ENCODE measurements around the gene GGCT.

The GGCT gene

GRCh38 chr7:30464231-30464671 lies 40.4 kb downstream of the GGCT start:
- peak in 1 of 2 experiments; percentile 60 for DNase-seq (ENCODE audit: low read depth in 1 of 2, low spot score in 1 of 2)
- Histone ChIP-seq H3K27ac (replicated peaks) (peak overlapping the region; percentile 71), H3K4me3 (replicated peaks; ENCODE audit: insufficient read depth, low read length) (no peak overlapping the region), H3K27me3 (ENCODE audit: insufficient read depth, poor library complexity, severe bottlenecking) (no peaks in the 10 kb centered on the region)
- peak; percentile 38; the same call in 1 of the 2 replicates for TF ChIP-seq POLR2AphosphoS5 (IDR thresholded peaks at IDR 0.05; ENCODE audit: low read depth)
- TF ChIP-seq CTCF (IDR thresholded peaks at IDR 0.05; ENCODE audit: insufficient read depth, low read length): no peak
- TF ChIP-seq GABPA (IDR thresholded peaks at IDR 0.05; ENCODE audit: low read depth): no peak
- TF ChIP-seq, protein P1, sequence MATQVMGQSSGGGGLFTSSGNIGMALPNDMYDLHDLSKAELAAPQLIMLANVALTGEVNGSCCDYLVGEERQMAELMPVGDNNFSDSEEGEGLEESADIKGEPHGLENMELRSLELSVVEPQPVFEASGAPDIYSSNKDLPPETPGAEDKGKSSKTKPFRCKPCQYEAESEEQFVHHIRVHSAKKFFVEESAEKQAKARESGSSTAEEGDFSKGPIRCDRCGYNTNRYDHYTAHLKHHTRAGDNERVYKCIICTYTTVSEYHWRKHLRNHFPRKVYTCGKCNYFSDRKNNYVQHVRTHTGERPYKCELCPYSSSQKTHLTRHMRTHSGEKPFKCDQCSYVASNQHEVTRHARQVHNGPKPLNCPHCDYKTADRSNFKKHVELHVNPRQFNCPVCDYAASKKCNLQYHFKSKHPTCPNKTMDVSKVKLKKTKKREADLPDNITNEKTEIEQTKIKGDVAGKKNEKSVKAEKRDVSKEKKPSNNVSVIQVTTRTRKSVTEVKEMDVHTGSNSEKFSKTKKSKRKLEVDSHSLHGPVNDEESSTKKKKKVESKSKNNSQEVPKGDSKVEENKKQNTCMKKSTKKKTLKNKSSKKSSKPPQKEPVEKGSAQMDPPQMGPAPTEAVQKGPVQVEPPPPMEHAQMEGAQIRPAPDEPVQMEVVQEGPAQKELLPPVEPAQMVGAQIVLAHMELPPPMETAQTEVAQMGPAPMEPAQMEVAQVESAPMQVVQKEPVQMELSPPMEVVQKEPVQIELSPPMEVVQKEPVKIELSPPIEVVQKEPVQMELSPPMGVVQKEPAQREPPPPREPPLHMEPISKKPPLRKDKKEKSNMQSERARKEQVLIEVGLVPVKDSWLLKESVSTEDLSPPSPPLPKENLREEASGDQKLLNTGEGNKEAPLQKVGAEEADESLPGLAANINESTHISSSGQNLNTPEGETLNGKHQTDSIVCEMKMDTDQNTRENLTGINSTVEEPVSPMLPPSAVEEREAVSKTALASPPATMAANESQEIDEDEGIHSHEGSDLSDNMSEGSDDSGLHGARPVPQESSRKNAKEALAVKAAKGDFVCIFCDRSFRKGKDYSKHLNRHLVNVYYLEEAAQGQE (IDR thresholded peaks at IDR 0.05; ENCODE audit: insufficient replicate concordance, low read depth): no peak
- TF ChIP-seq SPI1 (IDR thresholded peaks at IDR 0.05; ENCODE audit: borderline replicate concordance, low read depth): peak; percentile 87

DNA sequence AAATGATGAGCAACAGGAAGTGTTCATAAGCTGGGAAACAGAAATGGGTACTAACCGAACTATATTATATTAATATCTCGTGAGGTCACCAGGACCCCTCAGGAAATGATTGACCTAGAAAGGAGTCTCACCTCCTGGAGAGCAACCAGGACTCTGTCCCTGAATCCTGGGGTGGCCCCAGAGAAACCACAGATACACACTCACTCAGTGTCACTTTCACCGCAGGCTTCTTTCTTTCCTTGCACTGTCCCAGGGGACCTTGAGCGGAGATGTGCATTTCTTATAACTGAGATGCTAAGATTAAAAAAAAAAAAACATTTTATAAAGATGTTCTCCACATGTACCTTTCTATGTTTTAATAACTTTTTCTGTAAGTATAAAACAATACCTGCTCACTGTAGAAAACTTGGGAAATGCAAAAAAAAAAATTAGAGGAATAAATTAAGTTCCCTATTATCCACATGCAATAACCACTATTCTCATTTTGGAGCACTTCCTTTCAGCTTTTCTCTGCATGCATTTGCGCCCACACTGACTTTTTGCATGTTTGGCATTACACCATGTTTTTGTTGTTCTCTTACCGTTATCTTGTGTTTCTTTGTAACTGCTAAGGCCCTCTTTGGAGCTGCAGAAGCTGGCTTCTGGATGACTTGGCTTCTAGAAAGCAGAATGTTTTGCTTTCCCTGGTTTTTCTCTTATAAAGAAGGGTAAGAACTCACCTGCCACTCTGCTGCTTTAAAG lies 41.1 kb downstream of the GGCT start:
- Histone ChIP-seq H3K27ac (replicated peaks) (peak overlapping the region; percentile 71), H3K27me3 (ENCODE audit: insufficient read depth, poor library complexity, severe bottlenecking) (no peaks in the 10 kb centered on the region), H3K4me3 (replicated peaks; ENCODE audit: insufficient read depth, low read length) (no peak overlapping the region)
- TF ChIP-seq, protein P1 (IDR thresholded peaks at IDR 0.05; ENCODE audit: insufficient replicate concordance, low read depth): no peak
- TF ChIP-seq CTCF (IDR thresholded peaks at IDR 0.05; ENCODE audit: insufficient read depth, low read length) (no peak), SPI1 (IDR thresholded peaks at IDR 0.05; ENCODE audit: borderline replicate concordance, low read depth) (peak; percentile 49; the same call in 1 of the 2 replicates)
- peak in 1 of 2 experiments; percentile 34 for DNase-seq (ENCODE audit: low read depth in 1 of 2, low spot score in 1 of 2)

DNA sequence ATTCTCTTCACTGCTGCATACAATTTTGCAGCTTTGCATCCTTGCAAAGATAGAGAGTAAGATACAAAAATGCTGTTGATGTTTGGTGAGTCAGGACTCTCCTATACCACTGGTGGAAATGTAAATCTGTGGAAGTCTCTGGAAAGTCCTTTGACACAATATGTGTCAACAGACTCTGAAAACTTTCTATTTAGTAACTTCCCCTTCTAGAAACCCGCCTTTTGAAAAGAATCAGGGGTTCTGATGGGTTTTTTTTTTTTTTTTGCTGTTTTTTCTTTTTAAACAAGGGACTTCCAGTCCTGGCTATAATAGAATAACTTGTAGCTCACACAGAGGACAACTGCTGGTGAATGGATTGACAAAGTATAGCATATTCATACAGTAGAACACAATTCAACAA lies 42.5 kb downstream of the GGCT start:
- Histone ChIP-seq H3K27ac (replicated peaks) (no peak overlapping the region), H3K27me3 (ENCODE audit: insufficient read depth, poor library complexity, severe bottlenecking) (no peaks in the 10 kb centered on the region), H3K4me3 (replicated peaks; ENCODE audit: insufficient read depth, low read length) (no peak overlapping the region)
- DNase-seq (ENCODE audit: low read depth in 1 of 2, low spot score in 1 of 2): no peak
- TF ChIP-seq SPI1 (IDR thresholded peaks at IDR 0.05; ENCODE audit: borderline replicate concordance, low read depth): no peak

DNA sequence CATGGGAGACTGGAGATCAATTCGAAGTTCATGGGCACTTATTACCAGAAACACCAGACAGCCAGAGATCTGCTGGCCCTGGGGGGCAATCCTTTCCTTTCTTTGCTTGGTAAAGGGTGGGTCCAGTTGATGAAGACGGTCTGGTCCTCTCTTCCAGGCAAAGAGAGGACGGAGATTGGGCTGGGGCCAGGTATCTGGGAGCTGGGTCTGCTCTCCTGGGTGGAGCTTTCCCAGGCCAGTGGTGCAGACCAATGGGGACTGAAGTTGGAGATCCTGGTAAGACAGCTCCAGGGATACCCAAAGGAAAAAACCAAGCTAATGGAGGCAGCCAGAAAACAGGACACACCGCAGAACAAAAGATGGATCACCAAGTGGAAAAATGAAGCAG lies 44.4 kb downstream of the GGCT start:
- no peak overlapping the region for H3K4me3 ChIP-seq (replicated peaks; ENCODE audit: insufficient read depth, low read length)

More for the DNA sequence above, 44.4 kb downstream of the GGCT start:
- TF ChIP-seq CTCF (IDR thresholded peaks at IDR 0.05; ENCODE audit: insufficient read depth, low read length) (no peak), GABPA (IDR thresholded peaks at IDR 0.05; ENCODE audit: low read depth) (no peak), POLR2AphosphoS5 (IDR thresholded peaks at IDR 0.05; ENCODE audit: low read depth) (no peak), SPI1 (IDR thresholded peaks at IDR 0.05; ENCODE audit: borderline replicate concordance, low read depth) (no peak)
- TF ChIP-seq, protein P1 (IDR thresholded peaks at IDR 0.05; ENCODE audit: insufficient replicate concordance, low read depth): no peak
- no peak overlapping the region; the same call in 1 of the 2 replicates for H3K27ac ChIP-seq (replicated peaks)
- H3K27me3 ChIP-seq (ENCODE audit: insufficient read depth, poor library complexity, severe bottlenecking): no peaks in the 10 kb centered on the region
- no peak for DNase-seq (ENCODE audit: low read depth in 1 of 2, low spot score in 1 of 2)

All from HL-60 (cell line).